ENCODE results near the gene IRX3.
"Not testable (repeated sequence)": the region's sequence is repeated elsewhere in the genome, so short reads cannot be mapped to it uniquely, and the experiment has no call there.

The IRX3 gene

GRCh38 chr16:54270711-54271110 is 15.9 kb downstream of the IRX3 start:
- no peaks in the 10 kb centered on the region for H3K36me3 ChIP-seq (ENCODE audit: control insufficient read depth in 2 of 2, insufficient read depth in 2 of 2, low read length in 2 of 2)
- H3K4me3 ChIP-seq (ENCODE audit: low read length in 2 of 2), result no peak overlapping the region
- H3K9me3 ChIP-seq (ENCODE audit: control insufficient read depth in 2 of 2, low read length in 2 of 2), result peaks cover 5% of the 10 kb centered on the region in 2 donors
- H3K27ac ChIP-seq (ENCODE audit: low read length), result no peak overlapping the region
- H3K4me1 ChIP-seq (ENCODE audit: control insufficient read depth, insufficient read depth, low read length), result no peaks in the 10 kb centered on the region
- H3K27me3 ChIP-seq (ENCODE audit: control insufficient read depth in 1 of 2, insufficient read depth in 2 of 2, low read length in 2 of 2), result peaks cover 3 to 12% of the 10 kb centered on the region in 2 donors
- H3K9ac ChIP-seq (ENCODE audit: low read length in 2 of 2), result no peak overlapping the region

GRCh38 chr16:54269461-54269860 is 17.1 kb downstream of the IRX3 start:
- Histone ChIP-seq H3K27ac (ENCODE audit: low read length) (no peak overlapping the region), H3K27me3 (ENCODE audit: control insufficient read depth in 1 of 2, insufficient read depth in 2 of 2, low read length in 2 of 2) (peaks cover 0 to 9% of the 10 kb centered on the region in 2 donors), H3K4me1 (ENCODE audit: control insufficient read depth, insufficient read depth, low read length) (no peaks in the 10 kb centered on the region), H3K4me3 (ENCODE audit: low read length in 2 of 2) (no peak overlapping the region), H3K9me3 (ENCODE audit: control insufficient read depth in 2 of 2, low read length in 2 of 2) (peaks cover 5 to 8% of the 10 kb centered on the region in 2 donors), H3K9ac (ENCODE audit: low read length in 2 of 2) (no peak overlapping the region), H3K36me3 (ENCODE audit: control insufficient read depth in 2 of 2, insufficient read depth in 2 of 2, low read length in 2 of 2) (no peaks in the 10 kb centered on the region)

GRCh38 chr16:54268766-54269165 is 17.8 kb downstream of the IRX3 start:
- peaks cover 0 to 8% of the 10 kb centered on the region in 2 donors for H3K27me3 ChIP-seq (ENCODE audit: control insufficient read depth in 1 of 2, insufficient read depth in 2 of 2, low read length in 2 of 2)
- no peak overlapping the region for H3K9ac ChIP-seq (ENCODE audit: low read length in 2 of 2)
- H3K27ac ChIP-seq (ENCODE audit: low read length), result no peak overlapping the region
- no peak overlapping the region for H3K4me3 ChIP-seq (ENCODE audit: low read length in 2 of 2)
- H3K9me3 ChIP-seq (ENCODE audit: control insufficient read depth in 2 of 2, low read length in 2 of 2), result peaks cover 5 to 8% of the 10 kb centered on the region in 2 donors
- H3K4me1 ChIP-seq (ENCODE audit: control insufficient read depth, insufficient read depth, low read length), result no peaks in the 10 kb centered on the region
- no peaks in the 10 kb centered on the region for H3K36me3 ChIP-seq (ENCODE audit: control insufficient read depth in 2 of 2, insufficient read depth in 2 of 2, low read length in 2 of 2)

GRCh38 chr16:54268340-54268739 is 18.2 kb downstream of the IRX3 start:
- H3K9me3 ChIP-seq (ENCODE audit: control insufficient read depth in 2 of 2, low read length in 2 of 2), result peaks cover 5 to 8% of the 10 kb centered on the region in 2 donors
- H3K27me3 ChIP-seq (ENCODE audit: control insufficient read depth in 1 of 2, insufficient read depth in 2 of 2, low read length in 2 of 2), result peaks cover 0 to 8% of the 10 kb centered on the region in 2 donors
- H3K4me1 ChIP-seq (ENCODE audit: control insufficient read depth, insufficient read depth, low read length), result no peaks in the 10 kb centered on the region
- no peak overlapping the region for H3K27ac ChIP-seq (ENCODE audit: low read length)
- no peak overlapping the region for H3K9ac ChIP-seq (ENCODE audit: low read length in 2 of 2)
- no peak overlapping the region for H3K4me3 ChIP-seq (ENCODE audit: low read length in 2 of 2)
- H3K36me3 ChIP-seq (ENCODE audit: control insufficient read depth in 2 of 2, insufficient read depth in 2 of 2, low read length in 2 of 2), result no peaks in the 10 kb centered on the region

DNA sequence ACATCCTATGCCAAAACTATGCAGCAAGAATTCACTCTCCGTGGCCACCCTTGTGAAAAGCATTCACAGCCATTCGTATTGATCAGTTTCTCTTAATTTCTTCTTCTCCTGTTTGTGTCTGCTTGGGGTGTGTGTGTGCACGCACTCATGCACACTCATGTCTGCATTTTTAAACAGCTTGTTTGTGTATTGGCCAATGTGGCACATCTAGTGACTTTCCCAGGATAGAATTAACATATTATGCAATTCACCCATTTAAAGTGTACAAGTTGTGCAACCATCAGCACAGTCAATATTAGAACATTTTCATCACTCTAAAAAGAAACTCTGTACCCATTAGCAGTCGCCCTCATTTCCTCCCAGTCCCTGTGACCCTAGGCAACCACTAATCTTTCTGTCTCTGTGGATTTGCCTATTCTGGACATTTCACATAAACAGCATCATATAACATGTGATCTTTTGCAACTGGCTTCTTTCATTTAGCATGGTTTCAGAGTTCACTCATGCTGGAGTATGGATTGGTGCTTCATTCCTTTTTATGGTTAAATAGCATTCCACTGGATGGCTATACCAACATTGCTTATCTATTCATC is 20.1 kb downstream of the IRX3 start:
- H3K27ac ChIP-seq (ENCODE audit: low read length), result no peak overlapping the region

GRCh38 chr16:54265575-54266107 is 20.9 kb downstream of the IRX3 start:
- H3K4me1 ChIP-seq (ENCODE audit: control insufficient read depth, insufficient read depth, low read length), result no peaks in the 10 kb centered on the region
- no peak overlapping the region for H3K4me3 ChIP-seq (ENCODE audit: low read length in 2 of 2)
- H3K36me3 ChIP-seq (ENCODE audit: control insufficient read depth in 2 of 2, insufficient read depth in 2 of 2, low read length in 2 of 2), result no peaks in the 10 kb centered on the region
- no peak overlapping the region for H3K9ac ChIP-seq (ENCODE audit: low read length in 2 of 2)
- H3K27ac ChIP-seq (ENCODE audit: low read length), result no peak overlapping the region
- H3K27me3 ChIP-seq (ENCODE audit: control insufficient read depth in 1 of 2, insufficient read depth in 2 of 2, low read length in 2 of 2), result peaks cover 0 to 4% of the 10 kb centered on the region in 2 donors
- H3K9me3 ChIP-seq (ENCODE audit: control insufficient read depth in 2 of 2, low read length in 2 of 2), result peaks cover 0 to 3% of the 10 kb centered on the region in 2 donors

More for the DNA sequence above, 20.1 kb downstream of the IRX3 start:
- Histone ChIP-seq H3K27me3 (ENCODE audit: control insufficient read depth in 1 of 2, insufficient read depth in 2 of 2, low read length in 2 of 2) (peaks cover 0 to 6% of the 10 kb centered on the region in 2 donors), H3K9ac (ENCODE audit: low read length in 2 of 2) (no peak overlapping the region), H3K4me3 (ENCODE audit: low read length in 2 of 2) (no peak overlapping the region), H3K36me3 (ENCODE audit: control insufficient read depth in 2 of 2, insufficient read depth in 2 of 2, low read length in 2 of 2) (no peaks in the 10 kb centered on the region), H3K9me3 (ENCODE audit: control insufficient read depth in 2 of 2, low read length in 2 of 2) (peaks cover 2 to 3% of the 10 kb centered on the region in 2 donors), H3K4me1 (ENCODE audit: control insufficient read depth, insufficient read depth, low read length) (no peaks in the 10 kb centered on the region)

DNA sequence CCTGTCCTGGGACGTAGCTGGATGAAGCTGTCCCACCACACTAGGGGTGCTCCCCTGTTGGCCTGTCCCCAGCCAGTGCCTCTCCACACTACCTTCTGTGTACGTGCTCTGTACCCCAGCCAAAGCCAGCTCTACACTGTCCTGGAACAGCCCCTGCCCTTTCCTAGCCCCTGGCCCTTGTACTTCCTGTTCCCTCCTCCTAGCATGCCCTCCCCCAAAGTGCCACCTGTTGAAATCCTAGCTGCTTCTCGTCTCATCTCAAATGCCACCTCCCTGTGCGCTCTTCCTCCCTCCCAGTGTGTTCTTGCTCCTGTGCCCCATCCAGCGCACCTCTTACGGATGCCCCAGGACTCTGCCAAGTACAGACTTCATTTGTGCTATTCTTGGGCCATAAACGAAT is 33.5 kb downstream of the IRX3 start:
- no peaks in the 10 kb centered on the region for H3K4me1 ChIP-seq (ENCODE audit: control insufficient read depth, insufficient read depth, low read length)
- no peak overlapping the region for H3K27ac ChIP-seq (ENCODE audit: low read length)
- no peak overlapping the region for H3K4me3 ChIP-seq (ENCODE audit: low read length in 2 of 2)
- no peaks in the 10 kb centered on the region for H3K36me3 ChIP-seq (ENCODE audit: control insufficient read depth in 2 of 2, insufficient read depth in 2 of 2, low read length in 2 of 2)
- H3K9ac ChIP-seq (ENCODE audit: low read length in 2 of 2), result no peak overlapping the region
- H3K9me3 ChIP-seq (ENCODE audit: control insufficient read depth in 2 of 2, low read length in 2 of 2), result no peaks in the 10 kb centered on the region
- peaks cover 6 to 10% of the 10 kb centered on the region in 2 donors for H3K27me3 ChIP-seq (ENCODE audit: control insufficient read depth in 1 of 2, insufficient read depth in 2 of 2, low read length in 2 of 2)

DNA sequence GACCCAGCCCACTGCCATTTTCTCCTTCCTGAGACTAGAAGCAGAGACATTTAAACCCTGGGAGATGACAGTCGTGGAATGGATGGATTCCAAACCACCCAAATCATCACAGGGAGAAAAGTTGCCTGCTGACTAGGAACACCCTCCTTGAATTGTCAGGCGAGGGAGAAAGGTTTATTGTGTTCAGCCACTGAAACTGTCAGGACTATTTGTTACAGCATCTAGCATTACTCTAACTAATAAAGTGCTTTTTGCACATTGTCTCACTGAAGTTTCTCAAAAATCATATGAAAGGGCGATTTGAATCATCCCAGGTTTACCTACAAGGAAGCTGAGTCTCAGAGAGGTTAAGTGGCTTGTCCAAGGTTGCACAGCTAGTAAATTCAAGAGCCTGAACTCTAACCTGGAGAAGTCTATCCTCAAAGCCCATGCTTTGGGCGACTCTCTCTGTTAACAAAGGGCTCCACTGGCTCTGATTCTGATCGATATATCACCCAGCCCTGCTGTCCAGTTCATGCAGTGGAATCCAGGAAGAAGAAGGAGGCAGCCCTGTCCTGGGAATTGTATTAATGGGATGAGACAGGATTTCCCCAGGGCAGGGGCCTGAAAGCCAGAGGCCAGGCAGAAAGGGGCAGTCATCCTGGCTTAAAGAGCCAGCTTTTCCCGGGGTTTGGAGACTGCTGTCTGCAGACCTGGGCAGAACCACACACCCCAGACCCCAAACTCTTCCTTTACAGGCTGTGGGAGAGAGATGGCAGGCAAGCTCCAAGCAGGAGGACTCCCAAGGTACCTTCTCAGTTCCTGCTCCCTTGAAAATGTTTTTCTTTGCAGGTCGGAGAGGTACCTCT is 37.5 kb downstream of the IRX3 start:
- no peaks in the 10 kb centered on the region for H3K4me1 ChIP-seq (ENCODE audit: control insufficient read depth, insufficient read depth, low read length)
- H3K36me3 ChIP-seq (ENCODE audit: control insufficient read depth in 2 of 2, insufficient read depth in 2 of 2, low read length in 2 of 2), result no peaks in the 10 kb centered on the region
- H3K9me3 ChIP-seq (ENCODE audit: control insufficient read depth in 2 of 2, low read length in 2 of 2), result peaks cover 0 to 5% of the 10 kb centered on the region in 2 donors
- H3K9ac ChIP-seq (ENCODE audit: low read length in 2 of 2), result no peak overlapping the region
- H3K27ac ChIP-seq (ENCODE audit: low read length), result no peak overlapping the region
- H3K27me3 ChIP-seq (ENCODE audit: control insufficient read depth in 1 of 2, insufficient read depth in 2 of 2, low read length in 2 of 2), result peaks cover 8 to 10% of the 10 kb centered on the region in 2 donors
- H3K4me3 ChIP-seq (ENCODE audit: low read length in 2 of 2), result no peak overlapping the region

DNA sequence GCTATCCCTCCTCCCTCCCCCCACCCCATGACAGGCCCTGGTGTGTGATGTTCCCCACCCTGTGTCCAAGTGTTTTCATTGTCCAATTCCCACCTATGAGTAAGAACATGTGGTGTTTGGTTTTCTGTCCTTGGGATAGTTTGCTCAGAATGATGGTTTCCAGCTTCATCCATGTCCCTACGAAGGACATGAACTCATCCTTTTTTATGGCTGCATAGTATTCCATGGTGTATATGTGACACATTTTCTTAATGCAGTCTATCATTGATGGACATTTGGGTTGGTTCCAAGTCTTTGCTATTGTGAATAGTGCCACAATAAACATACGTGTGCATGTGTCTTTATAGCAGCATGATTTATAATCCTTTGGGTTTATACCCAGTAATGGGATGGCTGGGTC is 38.9 kb downstream of the IRX3 start:
- not testable (repeated sequence) for H3K9ac ChIP-seq (ENCODE audit: low read length in 2 of 2); H3K36me3 ChIP-seq (ENCODE audit: control insufficient read depth in 2 of 2, insufficient read depth in 2 of 2, low read length in 2 of 2); H3K27ac ChIP-seq (ENCODE audit: low read length); H3K4me3 ChIP-seq (ENCODE audit: low read length in 2 of 2); H3K4me1 ChIP-seq (ENCODE audit: control insufficient read depth, insufficient read depth, low read length); H3K9me3 ChIP-seq (ENCODE audit: control insufficient read depth in 2 of 2, low read length in 2 of 2)
- H3K27me3 ChIP-seq (ENCODE audit: control insufficient read depth in 1 of 2, insufficient read depth in 2 of 2, low read length in 2 of 2), result peaks cover 9 to 10% of the 10 kb centered on the region in 2 donors

DNA sequence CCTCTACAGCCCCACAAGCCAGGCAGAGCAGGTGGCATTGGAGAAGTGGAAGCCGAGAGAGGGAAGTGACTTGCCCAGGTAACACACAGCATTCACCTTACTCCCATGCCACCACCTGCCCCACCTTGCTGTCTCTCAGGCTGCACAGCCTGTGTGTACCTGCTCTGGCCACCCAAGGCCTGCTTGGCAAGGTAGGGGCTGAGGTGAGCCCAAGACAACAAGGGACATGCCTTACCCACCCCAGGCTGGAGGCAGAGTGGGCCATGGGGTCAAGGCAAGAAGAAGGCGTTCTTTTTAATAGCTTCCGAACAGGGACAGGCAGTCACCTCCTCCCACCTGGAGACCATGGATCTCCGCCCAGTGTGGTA is 40.1 kb downstream of the IRX3 start:
- Histone ChIP-seq H3K4me1 (ENCODE audit: control insufficient read depth, insufficient read depth, low read length) (no peaks in the 10 kb centered on the region), H3K9ac (ENCODE audit: low read length in 2 of 2) (no peak overlapping the region), H3K36me3 (ENCODE audit: control insufficient read depth in 2 of 2, insufficient read depth in 2 of 2, low read length in 2 of 2) (no peaks in the 10 kb centered on the region)

More for the DNA sequence above, 40.1 kb downstream of the IRX3 start:
- Histone ChIP-seq H3K27me3 (ENCODE audit: control insufficient read depth in 1 of 2, insufficient read depth in 2 of 2, low read length in 2 of 2) (peaks cover 9 to 10% of the 10 kb centered on the region in 2 donors), H3K27ac (ENCODE audit: low read length) (no peak overlapping the region), H3K4me3 (ENCODE audit: low read length in 2 of 2) (no peak overlapping the region), H3K9me3 (ENCODE audit: control insufficient read depth in 2 of 2, low read length in 2 of 2) (peaks cover 0 to 5% of the 10 kb centered on the region in 2 donors)
